ENCODE data around the gene DOK5.

DNA sequence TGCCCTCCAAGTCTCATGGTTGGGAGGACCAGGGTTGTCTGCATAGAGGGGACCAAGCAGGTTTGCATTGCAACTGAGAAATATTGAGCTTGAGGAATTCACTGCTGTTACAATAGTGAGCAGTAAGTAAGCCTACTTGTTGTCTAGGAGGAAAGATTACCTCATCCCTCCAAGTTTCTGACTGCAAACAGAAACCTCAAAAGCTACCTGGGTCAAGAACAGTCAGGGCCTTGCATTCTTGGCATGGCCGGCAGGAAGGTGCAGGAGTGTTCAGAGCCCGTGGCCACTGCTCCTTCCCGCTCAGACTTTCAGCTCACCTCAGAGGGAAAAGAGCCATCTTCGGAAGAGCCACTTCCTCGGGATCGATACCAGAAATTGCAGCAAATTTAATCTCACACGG is 46.0 kb upstream of the DOK5 start:
- TF ChIP-seq, protein P1, sequence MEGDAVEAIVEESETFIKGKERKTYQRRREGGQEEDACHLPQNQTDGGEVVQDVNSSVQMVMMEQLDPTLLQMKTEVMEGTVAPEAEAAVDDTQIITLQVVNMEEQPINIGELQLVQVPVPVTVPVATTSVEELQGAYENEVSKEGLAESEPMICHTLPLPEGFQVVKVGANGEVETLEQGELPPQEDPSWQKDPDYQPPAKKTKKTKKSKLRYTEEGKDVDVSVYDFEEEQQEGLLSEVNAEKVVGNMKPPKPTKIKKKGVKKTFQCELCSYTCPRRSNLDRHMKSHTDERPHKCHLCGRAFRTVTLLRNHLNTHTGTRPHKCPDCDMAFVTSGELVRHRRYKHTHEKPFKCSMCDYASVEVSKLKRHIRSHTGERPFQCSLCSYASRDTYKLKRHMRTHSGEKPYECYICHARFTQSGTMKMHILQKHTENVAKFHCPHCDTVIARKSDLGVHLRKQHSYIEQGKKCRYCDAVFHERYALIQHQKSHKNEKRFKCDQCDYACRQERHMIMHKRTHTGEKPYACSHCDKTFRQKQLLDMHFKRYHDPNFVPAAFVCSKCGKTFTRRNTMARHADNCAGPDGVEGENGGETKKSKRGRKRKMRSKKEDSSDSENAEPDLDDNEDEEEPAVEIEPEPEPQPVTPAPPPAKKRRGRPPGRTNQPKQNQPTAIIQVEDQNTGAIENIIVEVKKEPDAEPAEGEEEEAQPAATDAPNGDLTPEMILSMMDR (IDR thresholded peaks at IDR 0.05), result no peak
- TF ChIP-seq JUND (IDR thresholded peaks at IDR 0.05) (no peak), ELF1 (IDR thresholded peaks at IDR 0.05) (no peak), POLR2AphosphoS5 (IDR thresholded peaks at IDR 0.05; ENCODE audit: low read depth, low read length) (no peak), TAF1 (IDR thresholded peaks at IDR 0.05; ENCODE audit: borderline replicate concordance, low read depth, low read length) (no peak), REST (IDR thresholded peaks at IDR 0.05; ENCODE audit: low read depth, low read length) (no peak), USF1 (IDR thresholded peaks at IDR 0.05; ENCODE audit: borderline replicate concordance, low read depth) (no peak)
